NT2/D1 (cell line): ENCODE data around the gene SKAP1.
A peak's percentile ranks its signal among the peaks of the same experiment; 100 is the strongest.

Experiments
- DNase-seq: peaks from one replicate; pipeline ENCODE4 v3.0.0-alpha.2; 2011; ENCODE audit warnings: low read depth, low spot score
- H3K27me3 ChIP-seq: 2 replicates; pipeline ENCODE4 v1.6.0; 2011; ENCODE audit warnings: mild to moderate bottlenecking; ENCODE audit not compliant: insufficient read length, insufficient read depth
- H3K36me3 ChIP-seq: 2 replicates; pipeline ENCODE4 v1.6.1; 2011; ENCODE audit warnings: mild to moderate bottlenecking, low read length, mixed read lengths; ENCODE audit not compliant: insufficient read depth, insufficient read length
- H3K4me1 ChIP-seq: 2 replicates; pipeline ENCODE4 v1.5.1; 2011; ENCODE audit not compliant: insufficient read depth, insufficient read length
- H3K4me3 ChIP-seq: 2 replicates; pipeline ENCODE4 v1.5.1; 2011; ENCODE audit warnings: low read depth; ENCODE audit not compliant: insufficient read length
- H3K9ac ChIP-seq: 2 replicates; pipeline ENCODE4 v1.6.0; 2011; ENCODE audit warnings: low read depth; ENCODE audit not compliant: insufficient read length
- H3K9me3 ChIP-seq: 2 replicates; pipeline ENCODE4 v1.5.1; 2011; ENCODE audit warnings: mild to moderate bottlenecking, low read length; ENCODE audit not compliant: insufficient read depth
- SUZ12 ChIP-seq: IDR thresholded peaks from 2 replicates; pipeline ENCODE4 v1.6.1; 2011; ENCODE audit not compliant: insufficient read length, insufficient read depth; ENCODE audit errors: extremely low read depth
- YY1 ChIP-seq: IDR thresholded peaks from 2 replicates; pipeline ENCODE4 v1.6.1; 2011; ENCODE audit not compliant: insufficient read length, insufficient read depth
- ZNF274 ChIP-seq: IDR thresholded peaks from 2 replicates; pipeline ENCODE4 v1.6.1; 2011; ENCODE audit warnings: mild to moderate bottlenecking, low read depth, low read length

The SKAP1 gene

GRCh38 chr17:48123111-48123510, 306.9 kb downstream of the SKAP1 start:
- H3K9me3 ChIP-seq, result no peaks in the 10 kb centered on the region

GRCh38 chr17:48122665-48123045, 307.4 kb downstream of the SKAP1 start:
- Histone ChIP-seq H3K9me3 (no peaks in the 10 kb centered on the region), H3K4me1 (peaks cover 8% of the 10 kb centered on the region), H3K4me3 (no peak overlapping the region), H3K36me3 (peaks cover 50% of the 10 kb centered on the region), H3K27me3 (no peaks in the 10 kb centered on the region), H3K9ac (no peak overlapping the region)
- no peak for DNase-seq
- TF ChIP-seq YY1 (no peak), ZNF274 (no peak), SUZ12 (no peak)

More at GRCh38 chr17:48123111-48123510, 306.9 kb downstream of the SKAP1 start:
- peaks cover 8% of the 10 kb centered on the region for H3K4me1 ChIP-seq
- H3K9ac ChIP-seq, result no peak overlapping the region
- TF ChIP-seq SUZ12, result no peak
- no peak for TF ChIP-seq YY1
- TF ChIP-seq ZNF274, result no peak
- peaks cover 46% of the 10 kb centered on the region for H3K36me3 ChIP-seq
- H3K27me3 ChIP-seq, result no peaks in the 10 kb centered on the region
- no peak overlapping the region for H3K4me3 ChIP-seq
- no peak for DNase-seq

- Histone ChIP-seq H3K36me3 (peaks cover 52% of the 10 kb centered on the region), H3K9me3 (no peaks in the 10 kb centered on the region), H3K4me3 (no peak overlapping the region), H3K9ac (no peak overlapping the region), H3K4me1 (peaks cover 6% of the 10 kb centered on the region), H3K27me3 (no peaks in the 10 kb centered on the region)
- no peak for DNase-seq
- TF ChIP-seq YY1 (no peak), SUZ12 (no peak), ZNF274 (no peak)
These were observed 307.9 kb downstream of the SKAP1 start for GRCh38 chr17:48121923-48122664.

- Histone ChIP-seq H3K4me1 (no peaks in the 10 kb centered on the region), H3K9ac (no peak overlapping the region), H3K4me3 (no peak overlapping the region), H3K9me3 (no peaks in the 10 kb centered on the region), H3K36me3 (peaks cover 41% of the 10 kb centered on the region), H3K27me3 (no peaks in the 10 kb centered on the region)
- no peak for TF ChIP-seq YY1
- TF ChIP-seq ZNF274, result no peak
- no peak for TF ChIP-seq SUZ12
- no peak for DNase-seq
These were observed 316.8 kb downstream of the SKAP1 start for GRCh38 chr17:48113201-48113676.

- Histone ChIP-seq H3K4me3 (no peak overlapping the region), H3K9me3 (no peaks in the 10 kb centered on the region), H3K36me3 (peaks cover 33% of the 10 kb centered on the region), H3K4me1 (no peaks in the 10 kb centered on the region), H3K9ac (no peak overlapping the region), H3K27me3 (peaks cover under 1% of the 10 kb centered on the region)
- TF ChIP-seq ZNF274 (no peak), YY1 (no peak), SUZ12 (no peak)
- no peak for DNase-seq
These were observed 318.1 kb downstream of the SKAP1 start for GRCh38 chr17:48111937-48112241.

GRCh38 chr17:48110761-48111160, 319.3 kb downstream of the SKAP1 start:
- Histone ChIP-seq H3K9ac (no peak overlapping the region), H3K9me3 (no peaks in the 10 kb centered on the region), H3K27me3 (peaks cover 9% of the 10 kb centered on the region), H3K36me3 (peaks cover 25% of the 10 kb centered on the region), H3K4me3 (no peak overlapping the region), H3K4me1 (no peaks in the 10 kb centered on the region)
- DNase-seq, result no peak
- no peak for TF ChIP-seq SUZ12
- TF ChIP-seq ZNF274, result no peak
- TF ChIP-seq YY1, result no peak

- H3K9me3 ChIP-seq, result peaks cover 7% of the 10 kb centered on the region; the same call in 1 of the 2 replicates
- peak within 1 kb of the TSS; percentile 61 for H3K9ac ChIP-seq
- H3K4me1 ChIP-seq, result no peaks in the 10 kb centered on the region
- peak; percentile 71 for DNase-seq
- H3K36me3 ChIP-seq, result peaks cover 3% of the 10 kb centered on the region
- TF ChIP-seq SUZ12 (no peak), YY1 (peak; percentile 15)
- H3K27me3 ChIP-seq, result peaks cover 9% of the 10 kb centered on the region
- peak within 1 kb of the TSS; percentile 84 for H3K4me3 ChIP-seq
These were observed 322.6 kb downstream of the SKAP1 start, which contains the start of gene SNX11 for GRCh38 chr17:48107137-48108055. TSS of gene SNX11 (plus strand) at chr17:48107766. CDS start at chr17:48112044, 4,278 bp downstream.
